Activated effector memory CD4-positive, alpha-beta T cell treated with anti-CD3 and anti-CD28 coated beads, Interleukin-2, amount 50 U/mL, for 16 hours (primary cell): ENCODE data around the gene MAFF.
"Not testable (repeated sequence)": the region's sequence is repeated elsewhere in the genome, so short reads cannot be mapped to it uniquely, and the experiment has no call there.

Experiments used
- DNase-seq: peaks from one replicate; pipeline ENCODE4 v3.0.0-alpha.2; 2020

The MAFF gene

DNA sequence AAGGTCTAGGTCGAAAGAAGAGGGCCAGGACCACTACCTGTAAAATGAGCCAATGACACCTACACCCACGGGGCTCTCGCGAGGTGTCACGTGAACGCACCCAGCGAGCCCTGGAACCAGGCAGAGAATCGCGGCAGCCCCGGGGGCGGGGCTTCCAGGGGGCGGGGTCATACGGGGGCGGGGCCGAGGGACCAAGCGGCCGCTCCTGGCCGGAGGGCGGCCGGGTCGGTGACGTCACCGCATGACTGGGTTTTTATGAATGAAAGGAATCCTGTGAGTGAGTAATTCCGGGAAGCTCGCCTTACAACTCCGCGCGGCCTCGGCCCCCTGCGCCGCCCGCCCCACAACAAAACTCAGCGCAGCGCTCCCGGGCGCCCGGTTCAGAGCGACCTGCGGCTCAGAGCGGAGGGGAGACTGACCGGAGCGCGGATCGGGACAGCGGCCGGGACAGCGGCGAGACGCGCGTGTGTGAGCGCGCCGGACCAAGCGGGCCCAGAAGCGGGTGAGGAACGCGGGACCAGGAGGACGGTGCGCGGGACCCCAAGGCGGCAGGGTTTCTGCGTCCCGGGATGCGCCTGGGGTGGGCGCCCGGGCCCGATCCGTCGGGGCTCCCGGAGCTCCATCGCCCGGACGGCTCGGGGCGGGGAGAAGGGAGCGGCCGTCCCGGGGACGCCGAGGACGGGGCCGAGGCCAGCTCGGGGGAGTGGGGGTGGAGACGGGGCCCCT, at the start of gene MAFF:
TSS of gene MAFF (plus strand) at position 284 of the 726 bp plus-strand sequence. CDS start 11,860 bp downstream, outside the sequence.
- peak; percentile 95 for DNase-seq

GRCh38 chr22:38153821-38154562, 47.8 kb upstream of the MAFF start:
- DNase-seq: no peak

- DNase-seq: not testable (repeated sequence)
Measured at GRCh38 chr22:38154563-38154915, 47.3 kb upstream of the MAFF start.

GRCh38 chr22:38155703-38156102, 46.1 kb upstream of the MAFF start:
- no peak for DNase-seq

- DNase-seq: no peak
Measured at GRCh38 chr22:38162881-38163843, 38.6 kb upstream of the MAFF start.

DNA sequence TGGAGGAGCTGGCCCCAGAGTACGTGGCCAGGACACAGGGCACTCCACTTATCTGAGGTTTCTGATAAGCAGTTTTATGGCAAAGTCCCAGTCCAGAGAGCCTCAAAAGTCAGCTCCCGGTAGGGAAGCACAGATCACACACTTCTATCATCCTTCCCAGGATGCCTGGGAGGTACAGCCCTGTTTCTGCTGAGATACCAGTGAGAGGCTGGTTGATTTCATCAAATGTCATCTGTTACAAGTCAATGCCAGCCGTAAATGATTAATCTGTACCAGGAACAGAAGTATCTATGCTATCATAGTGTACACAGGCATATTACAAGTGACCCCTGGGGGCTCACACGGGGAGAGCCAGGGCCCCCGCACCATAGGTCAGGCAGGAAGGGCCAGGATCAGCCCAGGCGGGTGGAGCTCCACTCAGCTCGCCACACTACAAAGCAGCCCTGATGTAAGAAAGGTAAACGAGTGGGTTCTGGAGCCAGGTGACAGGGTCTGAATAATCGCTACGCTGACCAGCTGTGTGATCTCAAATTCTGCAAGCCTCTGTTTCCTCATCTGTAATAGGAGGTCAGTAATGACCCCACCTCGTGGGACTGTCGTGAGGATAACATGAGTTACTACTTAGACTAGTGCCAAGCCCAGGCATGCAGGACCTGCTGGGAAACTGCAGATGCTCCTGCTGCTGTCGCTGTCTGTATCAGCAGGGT, 37.8 kb upstream of the MAFF start:
- no peak for DNase-seq

GRCh38 chr22:38164551-38164918, 37.3 kb upstream of the MAFF start:
- no peak for DNase-seq

GRCh38 chr22:38165922-38166593, 35.7 kb upstream of the MAFF start:
- no peak for DNase-seq

DNA sequence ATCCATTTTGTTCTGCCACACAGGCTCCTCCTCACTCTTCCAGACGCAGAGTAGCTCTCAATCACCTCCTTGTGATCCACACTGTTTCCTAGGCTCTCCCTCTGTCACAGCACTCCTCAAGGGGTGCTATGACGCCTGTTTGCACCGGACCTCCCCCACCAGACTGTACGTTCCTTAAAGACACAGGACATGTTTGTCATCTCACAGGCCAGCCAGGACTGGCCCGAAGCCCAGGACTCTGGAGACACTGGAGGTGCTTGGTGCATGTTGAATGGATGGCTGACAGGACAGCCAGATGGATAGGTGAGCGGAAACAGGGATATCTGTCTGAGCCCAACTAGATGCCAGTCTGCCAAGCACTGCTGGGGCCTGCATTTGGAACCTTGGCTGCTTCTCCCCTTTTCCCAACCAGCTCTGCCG, 33.8 kb upstream of the MAFF start:
- DNase-seq: no peak

GRCh38 chr22:38169116-38169515, 32.7 kb upstream of the MAFF start:
- no peak for DNase-seq

DNA sequence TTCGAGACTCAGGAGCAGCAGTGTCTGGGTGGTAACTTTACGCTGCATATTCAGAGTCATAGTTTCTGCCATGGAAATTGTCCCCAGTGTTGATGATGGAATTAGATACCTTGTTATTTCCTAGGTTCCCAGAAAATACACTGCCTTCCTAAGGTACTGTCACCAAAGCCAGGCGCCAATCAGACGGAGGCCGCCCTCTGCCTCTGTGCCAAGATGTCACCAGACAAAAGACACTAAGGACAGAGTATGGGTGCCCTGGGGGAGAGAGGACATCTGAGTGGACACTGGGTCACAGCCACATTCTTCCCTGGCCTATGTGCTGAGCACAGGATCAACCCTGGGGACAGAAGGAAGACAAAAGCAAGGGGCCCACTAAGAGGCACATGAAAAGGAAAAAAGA, 31.3 kb upstream of the MAFF start:
- no peak for DNase-seq

- DNase-seq: no peak
Measured at GRCh38 chr22:38171927-38172831, 29.6 kb upstream of the MAFF start.

- DNase-seq: no peak
Measured at GRCh38 chr22:38172832-38173640, 28.8 kb upstream of the MAFF start.

- no peak for DNase-seq
Measured at GRCh38 chr22:38173641-38173906, 28.2 kb upstream of the MAFF start.

DNA sequence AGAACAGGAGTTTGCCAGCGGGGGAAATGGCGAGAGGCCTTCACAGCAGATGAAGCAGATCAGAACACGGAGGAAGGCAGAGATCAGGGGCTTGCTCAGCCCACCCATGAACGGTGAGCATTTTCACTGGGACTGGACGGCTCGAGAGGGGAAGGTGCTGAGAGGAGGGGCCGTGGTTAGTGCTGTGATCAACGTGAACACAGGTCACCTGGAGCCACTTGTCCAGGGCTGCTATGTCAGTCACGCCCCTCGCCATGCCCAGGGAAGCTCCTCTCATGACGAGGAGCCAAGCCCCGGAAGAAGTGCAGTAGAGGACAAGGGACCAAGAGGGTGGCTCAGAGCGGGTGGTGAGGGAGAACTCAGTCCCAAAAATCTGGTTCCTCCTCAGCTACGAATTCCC, 27.2 kb upstream of the MAFF start:
- DNase-seq: no peak

DNA sequence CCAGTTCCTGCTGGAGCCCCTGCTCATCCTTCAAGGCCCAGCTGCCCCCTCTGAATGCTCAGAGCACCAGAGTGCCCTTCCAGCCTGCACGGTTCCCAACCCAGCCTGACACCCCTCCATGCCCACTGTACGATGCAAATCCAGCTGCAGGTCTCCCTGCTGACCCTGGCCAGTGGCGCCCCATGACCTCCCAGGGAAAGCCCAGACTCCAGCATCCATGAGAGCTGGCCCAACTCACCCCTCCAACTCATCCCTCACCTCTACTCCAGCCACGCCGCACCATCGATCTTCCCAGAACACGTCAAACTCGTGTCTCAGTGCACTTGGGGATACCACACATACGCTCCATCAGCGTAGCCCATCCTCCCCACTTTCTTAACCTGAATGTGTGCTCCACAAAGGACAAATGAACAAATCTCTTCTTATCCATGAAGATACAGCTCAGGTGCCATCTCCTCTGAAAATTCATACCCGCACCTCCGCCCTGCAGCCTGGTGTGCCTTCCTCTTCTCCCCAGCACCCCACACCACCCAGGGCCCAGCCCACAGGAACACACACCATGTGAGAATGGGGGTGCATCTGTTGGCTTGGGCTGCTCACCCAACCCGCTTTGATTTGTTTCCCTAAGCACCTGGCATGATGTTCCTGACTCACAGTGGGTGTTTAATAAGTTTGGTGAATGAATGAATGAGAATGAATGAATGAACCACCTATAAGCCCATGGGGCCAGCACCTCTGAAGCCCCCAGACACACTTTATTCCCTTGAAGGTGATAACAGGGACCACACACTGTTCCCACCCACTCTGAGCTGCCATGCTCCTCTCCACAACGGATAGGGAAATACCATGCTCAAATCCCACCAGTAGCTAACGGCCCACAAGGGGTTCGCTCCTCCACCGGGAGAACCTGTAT, 26.3 kb upstream of the MAFF start:
- DNase-seq: no peak

- DNase-seq: no peak
Measured at GRCh38 chr22:38176170-38176741, 25.5 kb upstream of the MAFF start.

DNA sequence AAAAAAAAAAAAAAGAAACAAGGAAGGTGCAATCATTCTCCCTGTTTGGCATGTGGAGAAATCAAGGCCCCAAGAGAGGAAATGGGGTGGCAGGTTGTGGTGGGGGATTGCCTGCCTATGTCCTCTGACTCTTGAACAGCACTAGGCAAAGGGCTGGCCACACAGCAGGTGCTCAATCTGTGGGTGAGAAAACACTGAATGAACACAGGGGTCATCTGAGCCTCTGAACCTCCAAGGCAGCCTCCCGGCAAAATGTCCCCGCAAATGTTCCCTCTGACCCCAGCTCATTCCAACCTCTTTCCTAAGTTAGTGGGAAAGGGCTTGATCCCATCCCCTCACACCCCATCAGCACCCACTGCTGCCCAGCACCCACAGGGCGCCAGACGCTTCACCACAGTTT, 24.8 kb upstream of the MAFF start:
- no peak for DNase-seq

DNA sequence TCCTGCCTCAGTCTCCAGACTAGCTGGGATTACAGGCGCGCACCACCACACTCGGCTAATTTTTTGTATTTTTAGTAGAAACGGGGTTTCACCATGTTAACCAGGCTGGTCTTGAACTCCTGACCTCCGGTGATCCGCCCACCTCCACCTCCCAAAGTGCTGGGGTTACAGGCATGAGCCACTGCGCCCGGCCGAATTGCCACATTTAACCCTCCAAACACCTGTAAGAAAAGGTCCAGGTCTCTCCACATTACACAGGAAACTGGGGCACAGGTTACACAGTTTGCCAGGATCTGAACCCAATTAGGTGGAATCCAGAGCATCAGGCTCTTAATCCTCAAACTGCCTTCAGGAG, 24.2 kb upstream of the MAFF start:
- DNase-seq: not testable (repeated sequence)
